Peyer's patch (tissue), 4 donors: Measurements from ENCODE around the gene AFG1L. TPM values are rescaled to one million over a fixed set of nuclear protein-coding genes. Genes with fewer than 3 reads are reported as not detected.
"Not testable (repeated sequence)": the region's sequence is repeated elsewhere in the genome, so short reads cannot be mapped to it uniquely, and the experiment has no call there.

Experiments used
- DNase-seq, 3 donors: peaks; one replicate each; pipeline ENCODE4 v3.0.0-alpha.2; 2017 to 2019
- H3K27ac ChIP-seq, 4 donors: fragments of 200-600 bp; sonication (generic); one replicate each; pipeline ENCODE4 v1.5.1; 2016 to 2019
- H3K27me3 ChIP-seq, 2 donors: fragments of 200-600 bp; sonication (generic); one replicate each; pipeline ENCODE4 v1.5.1; 2019
- H3K36me3 ChIP-seq, 3 donors: fragments of 200-600 bp; sonication (generic); one replicate each; pipeline ENCODE4 v1.5.1; 2016 to 2019
- H3K4me1 ChIP-seq, 4 donors: fragments of 200-600 bp; sonication (generic); one replicate each; pipeline ENCODE4 v1.5.1; 2016 to 2019
- H3K4me3 ChIP-seq, 4 donors: fragments of 200-600 bp; sonication (generic); 1 replicate in 3 of 4; 2 replicates in 1 of 4; pipeline ENCODE4 v1.5.1; 2016 to 2019; ENCODE audit warnings: mild to moderate bottlenecking in 1 of 4
- H3K9me3 ChIP-seq, 4 donors: fragments of 200-600 bp; sonication (generic); one replicate each; pipeline ENCODE4 v1.5.1; 2016 to 2019; ENCODE audit warnings: mild to moderate bottlenecking in 1 of 4
- CTCF ChIP-seq, 6 experiments: fragments of 450-650 bp in 4 of 6; fragments of 200-600 bp in 2 of 6; sonication (generic) in 1 of 6; IDR thresholded peaks; one replicate each; pipeline ENCODE4 v1.5.1; 2017 to 2019; ENCODE audit warnings: antibody characterized with exemption in 6 of 6, mild to moderate bottlenecking in 3 of 6, moderate library complexity in 1 of 6
- POLR2A ChIP-seq, 2 donors: fragments of 450-650 bp; IDR thresholded peaks; one replicate each; pipeline ENCODE4 v1.5.1; 2017; ENCODE audit warnings: antibody characterized with exemption in 2 of 2, mild to moderate bottlenecking in 2 of 2, moderate library complexity in 2 of 2
- total RNA-seq, 4 donors: library from RNA; depleted of rRNA; stranded (reverse); fragments of >200 nt; gene quantifications; one replicate each; pipeline ENCODE4 v1.1.0, GENCODE V29; 2016

AFG1L gene
- total RNA-seq, 4 donors from 2014 or later, result 6.0 to 15.1 (median 8.1) TPM

- Histone ChIP-seq H3K36me3 (no peaks in the 10 kb centered on the region), H3K9me3 (no peaks in the 10 kb centered on the region), H3K27ac (peak overlapping the region in 3 of 4 donors; percentile 94 to 99 (median 97)), H3K4me1 (peaks cover 0 to 15% (median 1%) of the 10 kb centered on the region in 4 donors), H3K4me3 (peak overlapping the region in 3 of 4 donors; percentile 67 to 79 (median 76)), H3K27me3 (no peaks in the 10 kb centered on the region)
- DNase-seq, result no peak
- no peak for TF ChIP-seq CTCF (IDR thresholded peaks at IDR 0.05)
- no peak for TF ChIP-seq POLR2A (IDR thresholded peaks at IDR 0.05)
Observed at GRCh38 chr6:108293527-108294296, 1.1 kb upstream of the AFG1L start.

GRCh38 chr6:108294297-108294726 lies 542 bp upstream of the AFG1L start:
- H3K9me3 ChIP-seq, result no peaks in the 10 kb centered on the region
- no peaks in the 10 kb centered on the region for H3K36me3 ChIP-seq
- peak overlapping the region; percentile 93 to 99 (median 96) for H3K27ac ChIP-seq
- H3K4me3 ChIP-seq, result peak overlapping the region; percentile 65 to 79 (median 72)
- peaks cover 0 to 15% (median 1%) of the 10 kb centered on the region in 4 donors for H3K4me1 ChIP-seq
- no peaks in the 10 kb centered on the region for H3K27me3 ChIP-seq
- no peak for DNase-seq
- TF ChIP-seq POLR2A (IDR thresholded peaks at IDR 0.05) (no peak), CTCF (IDR thresholded peaks at IDR 0.05) (no peak)

- no peak for DNase-seq
- Histone ChIP-seq H3K27me3 (no peaks in the 10 kb centered on the region), H3K9me3 (no peaks in the 10 kb centered on the region), H3K4me3 (peak overlapping the region; percentile 65 to 79 (median 72)), H3K4me1 (peaks cover 0 to 15% (median 1%) of the 10 kb centered on the region in 4 donors), H3K27ac (peak overlapping the region; percentile 93 to 99 (median 96)), H3K36me3 (no peaks in the 10 kb centered on the region)
- TF ChIP-seq CTCF (IDR thresholded peaks at IDR 0.05) (no peak), POLR2A (IDR thresholded peaks at IDR 0.05) (no peak)
Observed at GRCh38 chr6:108295676-108296075, 822 bp downstream of the AFG1L start.

GRCh38 chr6:108302386-108302785 lies 7.5 kb downstream of the AFG1L start:
- H3K9me3 ChIP-seq, result no peaks in the 10 kb centered on the region
- no peaks in the 10 kb centered on the region for H3K27me3 ChIP-seq
- no peaks in the 10 kb centered on the region for H3K36me3 ChIP-seq
- no peak for DNase-seq
- no peak overlapping the region for H3K27ac ChIP-seq
- H3K4me1 ChIP-seq, result no peaks in the 10 kb centered on the region
- no peak overlapping the region for H3K4me3 ChIP-seq
- TF ChIP-seq CTCF (IDR thresholded peaks at IDR 0.05) (no peak), POLR2A (IDR thresholded peaks at IDR 0.05) (no peak)

GRCh38 chr6:108304646-108305045 lies 9.8 kb downstream of the AFG1L start:
- no peaks in the 10 kb centered on the region for H3K4me1 ChIP-seq
- H3K27ac ChIP-seq, result no peak overlapping the region
- no peaks in the 10 kb centered on the region for H3K36me3 ChIP-seq
- H3K4me3 ChIP-seq, result no peak overlapping the region
- H3K9me3 ChIP-seq, result no peaks in the 10 kb centered on the region
- H3K27me3 ChIP-seq, result no peaks in the 10 kb centered on the region
- TF ChIP-seq CTCF (IDR thresholded peaks at IDR 0.05), result no peak
- no peak for TF ChIP-seq POLR2A (IDR thresholded peaks at IDR 0.05)
- no peak for DNase-seq

GRCh38 chr6:108308641-108309040 lies 13.8 kb downstream of the AFG1L start:
- H3K27ac ChIP-seq, H3K4me1 ChIP-seq, H3K27me3 ChIP-seq, H3K4me3 ChIP-seq, H3K36me3 ChIP-seq, H3K9me3 ChIP-seq, DNase-seq: not testable (repeated sequence)
